K562 (cell line): Measurements from ENCODE around the gene UBASH3A.

ENCODE experiments used
- ATF3 ChIP-seq, 2 experiments: fragments of 450-650 bp in 1 of 2; sonication (generic) in 1 of 2; formaldehyde crosslinking in 1 of 2; IDR thresholded peaks in 1 of 2; conservative IDR thresholded peaks in 1 of 2; 2 replicates each; pipeline versions ENCODE4 v1.6.1 to v1.8.1; 2016 to 2023; ENCODE audit warnings: mild to moderate bottlenecking in 2 of 2, moderate library complexity in 2 of 2, inconsistent platforms in 1 of 2, missing genetic modification reagents in 1 of 2
- CTCF ChIP-seq, 3 experiments: IDR thresholded peaks in 2 of 3; conservative IDR thresholded peaks in 1 of 3; 2 replicates each; pipeline ENCODE4 v1.5.1; 2011 to 2012; ENCODE audit warnings: low read length in 3 of 3, mild to moderate bottlenecking in 3 of 3, control low read depth in 2 of 3, improper control_type of control experiment in 1 of 3, inconsistent platforms in 1 of 3, low read depth in 1 of 3, mixed read lengths in 1 of 3, moderate library complexity in 1 of 3; ENCODE audit not compliant: insufficient read depth in 2 of 3
- KAT8 ChIP-seq: fragments of 450-650 bp; IDR thresholded peaks from 2 replicates; pipeline ENCODE4 v1.6.1; 2016; ENCODE audit warnings: low read depth, mild to moderate bottlenecking
- PTRF ChIP-seq: fragments of 450-650 bp; IDR thresholded peaks from 2 replicates; pipeline ENCODE4 v1.6.1; 2016; ENCODE audit warnings: mild to moderate bottlenecking, missing genetic modification characterization, missing compliant biosample characterization
- SIN3B ChIP-seq: fragments of 450-650 bp; IDR thresholded peaks from 2 replicates; pipeline ENCODE4 v1.6.1; 2017; ENCODE audit warnings: low read depth, mild to moderate bottlenecking, moderate library complexity
- ZBTB33 ChIP-seq: sonication (generic); formaldehyde crosslinking; IDR thresholded peaks from 2 replicates; pipeline ENCODE4 v1.8.1; 2023; ENCODE audit warnings: mild to moderate bottlenecking, missing genetic modification reagents
- ZNF707 ChIP-seq: fragments of 250-450 bp; sonication (Bioruptor Pico); conservative IDR thresholded peaks from 2 replicates; pipeline ENCODE4 v1.8.0; 2022; ENCODE audit warnings: inconsistent platforms, mild to moderate bottlenecking, moderate library complexity
- TF ChIP-seq, protein P1 (sequence below): fragments of 200-800 bp; sonication (Bioruptor generic); IDR thresholded peaks from 2 replicates; pipeline ENCODE4 v1.6.1; 2017; ENCODE audit warnings: missing genetic modification characterization, missing compliant biosample characterization
- TF ChIP-seq, protein P2 (sequence below): fragments of 450-650 bp; IDR thresholded peaks from 2 replicates; pipeline ENCODE4 v1.6.1; 2016

GRCh38 chr21:42496120-42496838 is 92.6 kb downstream of the UBASH3A start, which contains the start of gene RSPH1:
- TF ChIP-seq CTCF (IDR thresholded peaks at IDR 0.05 in 2 of 3, conservative IDR thresholded peaks at IDR 0.05 in 1 of 3; ENCODE audit: insufficient read depth in 2 of 3, low read depth in 1 of 3, low read length in 3 of 3) (peak in 1 of 3 experiments; percentile 1; a peak in 1 of 6 replicates), ZBTB33 (CRISPR knock-in tag) (no peak), KAT8 (no peak), ATF3 (IDR thresholded peaks at IDR 0.05) (no peak), ATF3 (CRISPR knock-in tag; conservative IDR thresholded peaks at IDR 0.05) (no peak), SIN3B (no peak), PTRF (tag) (no peak), ZNF707 (no peak)
- TF ChIP-seq, protein P1, sequence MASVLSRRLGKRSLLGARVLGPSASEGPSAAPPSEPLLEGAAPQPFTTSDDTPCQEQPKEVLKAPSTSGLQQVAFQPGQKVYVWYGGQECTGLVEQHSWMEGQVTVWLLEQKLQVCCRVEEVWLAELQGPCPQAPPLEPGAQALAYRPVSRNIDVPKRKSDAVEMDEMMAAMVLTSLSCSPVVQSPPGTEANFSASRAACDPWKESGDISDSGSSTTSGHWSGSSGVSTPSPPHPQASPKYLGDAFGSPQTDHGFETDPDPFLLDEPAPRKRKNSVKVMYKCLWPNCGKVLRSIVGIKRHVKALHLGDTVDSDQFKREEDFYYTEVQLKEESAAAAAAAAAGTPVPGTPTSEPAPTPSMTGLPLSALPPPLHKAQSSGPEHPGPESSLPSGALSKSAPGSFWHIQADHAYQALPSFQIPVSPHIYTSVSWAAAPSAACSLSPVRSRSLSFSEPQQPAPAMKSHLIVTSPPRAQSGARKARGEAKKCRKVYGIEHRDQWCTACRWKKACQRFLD (CRISPR knock-in tag): no peak
- TF ChIP-seq, protein P2, sequence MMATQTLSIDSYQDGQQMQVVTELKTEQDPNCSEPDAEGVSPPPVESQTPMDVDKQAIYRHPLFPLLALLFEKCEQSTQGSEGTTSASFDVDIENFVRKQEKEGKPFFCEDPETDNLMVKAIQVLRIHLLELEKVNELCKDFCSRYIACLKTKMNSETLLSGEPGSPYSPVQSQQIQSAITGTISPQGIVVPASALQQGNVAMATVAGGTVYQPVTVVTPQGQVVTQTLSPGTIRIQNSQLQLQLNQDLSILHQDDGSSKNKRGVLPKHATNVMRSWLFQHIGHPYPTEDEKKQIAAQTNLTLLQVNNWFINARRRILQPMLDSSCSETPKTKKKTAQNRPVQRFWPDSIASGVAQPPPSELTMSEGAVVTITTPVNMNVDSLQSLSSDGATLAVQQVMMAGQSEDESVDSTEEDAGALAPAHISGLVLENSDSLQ: peak; percentile 91
